Upper lobe of left lung (tissue), 4 donors: ENCODE results near the gene LENG9.

Experiments
- EP300 ChIP-seq, 4 donors: sonication (generic); formaldehyde crosslinking; IDR thresholded peaks; one replicate each; pipeline ENCODE4 v1.5.1; 2017; ENCODE audit warnings: antibody characterized with exemption in 4 of 4, control low read depth in 2 of 4
- POLR2A ChIP-seq, 4 donors: fragments of 450-650 bp; IDR thresholded peaks; one replicate each; pipeline ENCODE4 v1.5.1; 2016 to 2017; ENCODE audit warnings: antibody characterized with exemption in 4 of 4, mild to moderate bottlenecking in 2 of 4
- POLR2AphosphoS5 ChIP-seq, 2 donors: sonication (generic); formaldehyde crosslinking; IDR thresholded peaks; one replicate each; pipeline ENCODE4 v1.5.1; 2017; ENCODE audit warnings: antibody characterized with exemption in 2 of 2
- TF ChIP-seq, protein P1 (sequence below), 6 experiments: fragments of 450-650 bp in 4 of 6; fragments of 200-600 bp in 2 of 6; sonication (generic) in 2 of 6; IDR thresholded peaks; one replicate each; pipeline ENCODE4 v1.5.1; 2016 to 2019; ENCODE audit warnings: antibody characterized with exemption in 6 of 6

DNA sequence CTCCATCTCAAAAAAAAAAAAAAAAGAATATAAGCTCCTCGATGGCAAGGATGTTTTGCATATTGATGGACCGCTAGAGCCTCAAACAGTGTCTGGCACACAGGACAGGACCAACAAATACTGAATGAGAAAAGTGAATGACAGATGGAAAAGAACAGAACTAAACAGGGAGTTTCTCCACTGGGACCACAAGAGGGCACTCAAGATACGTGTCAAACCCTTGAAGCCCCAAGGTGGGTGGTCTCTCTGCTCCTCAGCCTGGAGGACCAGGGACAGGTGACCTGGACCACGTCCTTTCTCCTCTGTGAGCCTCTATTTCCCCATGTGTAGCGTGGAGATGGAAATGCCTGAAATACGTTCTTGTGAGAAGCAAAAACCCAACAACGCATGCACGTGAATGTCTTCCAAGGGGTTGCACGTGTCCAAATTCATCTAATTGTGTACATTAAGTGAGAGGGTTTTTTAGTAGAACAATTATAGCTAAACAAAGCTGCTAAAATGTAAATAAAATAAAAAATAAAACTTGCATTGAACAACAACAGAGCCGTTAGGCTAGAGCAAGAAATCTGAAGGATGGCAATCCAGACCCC lies 15.2 kb upstream of the LENG9 start:
- TF ChIP-seq EP300 (IDR thresholded peaks at IDR 0.05) (no peak), POLR2AphosphoS5 (IDR thresholded peaks at IDR 0.05) (no peak), POLR2A (IDR thresholded peaks at IDR 0.05) (no peak)
- TF ChIP-seq, protein P1, sequence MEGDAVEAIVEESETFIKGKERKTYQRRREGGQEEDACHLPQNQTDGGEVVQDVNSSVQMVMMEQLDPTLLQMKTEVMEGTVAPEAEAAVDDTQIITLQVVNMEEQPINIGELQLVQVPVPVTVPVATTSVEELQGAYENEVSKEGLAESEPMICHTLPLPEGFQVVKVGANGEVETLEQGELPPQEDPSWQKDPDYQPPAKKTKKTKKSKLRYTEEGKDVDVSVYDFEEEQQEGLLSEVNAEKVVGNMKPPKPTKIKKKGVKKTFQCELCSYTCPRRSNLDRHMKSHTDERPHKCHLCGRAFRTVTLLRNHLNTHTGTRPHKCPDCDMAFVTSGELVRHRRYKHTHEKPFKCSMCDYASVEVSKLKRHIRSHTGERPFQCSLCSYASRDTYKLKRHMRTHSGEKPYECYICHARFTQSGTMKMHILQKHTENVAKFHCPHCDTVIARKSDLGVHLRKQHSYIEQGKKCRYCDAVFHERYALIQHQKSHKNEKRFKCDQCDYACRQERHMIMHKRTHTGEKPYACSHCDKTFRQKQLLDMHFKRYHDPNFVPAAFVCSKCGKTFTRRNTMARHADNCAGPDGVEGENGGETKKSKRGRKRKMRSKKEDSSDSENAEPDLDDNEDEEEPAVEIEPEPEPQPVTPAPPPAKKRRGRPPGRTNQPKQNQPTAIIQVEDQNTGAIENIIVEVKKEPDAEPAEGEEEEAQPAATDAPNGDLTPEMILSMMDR (IDR thresholded peaks at IDR 0.05): peak in 5 of 6 experiments; percentile 20 to 43 (median 34)
